Thymus (tissue), 11 donors: ENCODE results near the gene GHRH. TPM values are rescaled to one million over a fixed set of nuclear protein-coding genes. Genes with fewer than 3 reads are reported as not detected.

ENCODE experiments used
- DNase-seq, 9 donors: peaks; one replicate each; pipeline ENCODE4 v3.0.0-alpha.2; 2013; ENCODE audit warnings: low spot score in 9 of 9, low read depth in 6 of 9, missing footprints in 1 of 9
- H3K27ac ChIP-seq, 2 donors: one replicate each; pipeline ENCODE4 v1.5.1; 2013; ENCODE audit warnings: control low read depth in 1 of 2, low read depth in 1 of 2, low read length in 1 of 2, mild to moderate bottlenecking in 1 of 2, moderate library complexity in 1 of 2
- H3K27me3 ChIP-seq, 2 donors: one replicate each; pipeline ENCODE4 v1.5.1; 2013; ENCODE audit warnings: low read length in 1 of 2; ENCODE audit not compliant: control insufficient read depth in 2 of 2, insufficient read depth in 1 of 2
- H3K36me3 ChIP-seq, 2 donors: one replicate each; pipeline ENCODE4 v1.5.1; 2013; ENCODE audit warnings: low read length in 1 of 2, mild to moderate bottlenecking in 1 of 2, moderate library complexity in 1 of 2; ENCODE audit not compliant: control insufficient read depth in 2 of 2, insufficient read depth in 2 of 2
- H3K4me1 ChIP-seq, 2 donors: one replicate each; pipeline ENCODE4 v1.5.1; 2013; ENCODE audit warnings: low read length in 2 of 2; ENCODE audit not compliant: control insufficient read depth in 2 of 2, insufficient read depth in 2 of 2
- H3K4me3 ChIP-seq, 2 donors: one replicate each; pipeline ENCODE4 v1.5.1; 2013; ENCODE audit warnings: low read length in 2 of 2, control low read depth in 1 of 2, mild to moderate bottlenecking in 1 of 2
- H3K9me3 ChIP-seq, 2 donors: one replicate each; pipeline ENCODE4 v1.5.1; 2013; ENCODE audit warnings: low read length in 1 of 2, mild to moderate bottlenecking in 1 of 2; ENCODE audit not compliant: control insufficient read depth in 2 of 2, insufficient read depth in 1 of 2
- WGBS: extraction: QIAGEN DNeasy Blood & Tissue Kit; methylation state at CpG from one replicate; pipeline ENCODE4 v1.1.7; 2013; 5-methylcytosine and 5-hydroxymethylcytosine counted together
- polyA plus RNA-seq: library from polyadenylated mRNA; stranded (reverse); fragments of 200-250 nt; gene quantifications from one replicate; pipeline ENCODE4 v1.2.3, GENCODE V29; 2013
- total RNA-seq: library from RNA; stranded (reverse); fragments of 120-200 nt; gene quantifications from one replicate; pipeline ENCODE4 v1.2.4, GENCODE V29; 2013
- donor health status: healthy.

The GHRH gene
- total and polyA plus RNA-seq, 2 donors = 14.4 to 14.7 TPM

DNA sequence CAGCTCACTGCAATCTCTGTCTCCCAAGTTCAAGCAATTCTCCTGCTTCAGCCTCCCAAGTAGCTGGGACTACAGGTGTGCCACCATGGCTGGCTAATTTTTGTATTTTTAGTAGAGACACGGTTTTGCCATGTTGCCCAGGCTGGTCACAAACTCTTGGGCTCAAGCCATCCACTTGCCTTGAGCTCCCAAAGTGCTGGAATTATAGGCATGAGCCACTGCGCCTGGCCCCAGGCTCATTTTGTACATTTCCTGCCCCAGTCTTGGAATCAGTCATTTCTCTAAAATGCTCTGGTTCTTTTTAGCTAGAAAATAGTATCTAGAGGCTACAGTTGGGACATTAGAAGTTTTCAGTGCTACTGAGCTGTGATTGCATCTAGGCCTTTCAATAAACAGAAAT lies 41.4 kb upstream of the GHRH start:
- no peak for DNase-seq
- WGBS = 96% methylated on average over 2 of the region's 2 CpGs
- Histone ChIP-seq H3K27ac (no peak overlapping the region), H3K27me3 (no peaks in the 10 kb centered on the region), H3K36me3 (peaks cover 49 to 52% of the 10 kb centered on the region in 2 donors), H3K4me3 (no peak overlapping the region), H3K4me1 (peaks cover 2 to 5% of the 10 kb centered on the region in 2 donors), H3K9me3 (no peaks in the 10 kb centered on the region)

- H3K9me3 ChIP-seq = no peaks in the 10 kb centered on the region
- H3K27me3 ChIP-seq = no peaks in the 10 kb centered on the region
- H3K27ac ChIP-seq = no peak overlapping the region
- 98% methylated on average over 3 of the region's 3 CpGs for WGBS
- no peak for DNase-seq
- H3K36me3 ChIP-seq = peaks cover 43 to 46% of the 10 kb centered on the region in 2 donors
- H3K4me3 ChIP-seq = no peak overlapping the region
- peaks cover 2 to 4% of the 10 kb centered on the region in 2 donors for H3K4me1 ChIP-seq
These were observed 39.9 kb upstream of the GHRH start for GRCh38 chr20:37301558-37301957.

DNA sequence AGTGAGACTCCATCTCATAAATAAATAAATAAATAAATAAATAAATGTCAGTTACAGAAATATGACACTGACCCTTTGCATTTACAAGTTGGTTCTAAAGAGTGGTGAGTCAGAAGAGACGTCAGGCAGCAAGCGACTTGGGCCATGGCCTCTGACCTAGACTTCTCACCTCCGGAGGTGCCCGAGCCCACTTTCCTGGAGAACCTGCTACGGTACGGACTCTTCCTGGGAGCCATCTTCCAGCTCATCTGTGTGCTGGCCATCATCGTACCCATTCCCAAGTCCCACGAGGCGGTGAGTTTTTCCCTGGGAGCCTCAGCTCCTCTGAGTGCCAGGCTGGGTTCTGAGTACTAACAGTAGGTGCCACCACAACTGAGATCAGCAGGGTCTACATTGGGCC lies 39.5 kb upstream of the GHRH start:
- Histone ChIP-seq H3K4me1 (peaks cover 2 to 4% of the 10 kb centered on the region in 2 donors), H3K4me3 (no peak overlapping the region), H3K27me3 (no peaks in the 10 kb centered on the region), H3K36me3 (peaks cover 41 to 45% of the 10 kb centered on the region in 2 donors), H3K27ac (no peak overlapping the region), H3K9me3 (no peaks in the 10 kb centered on the region)
- DNase-seq = no peak
- 98% methylated on average over 9 of the region's 9 CpGs for WGBS

GRCh38 chr20:37299718-37300528 lies 38.3 kb upstream of the GHRH start:
- no peak for DNase-seq
- Histone ChIP-seq H3K27ac (no peak overlapping the region), H3K4me1 (peaks cover under 1 to 4% of the 10 kb centered on the region in 2 donors), H3K4me3 (no peak overlapping the region), H3K36me3 (peaks cover 38 to 39% of the 10 kb centered on the region in 2 donors), H3K9me3 (no peaks in the 10 kb centered on the region), H3K27me3 (no peaks in the 10 kb centered on the region)
- 97% methylated on average over 6 of the region's 6 CpGs for WGBS

GRCh38 chr20:37298190-37298939 lies 36.8 kb upstream of the GHRH start:
- Histone ChIP-seq H3K36me3 (peaks cover 30 to 33% of the 10 kb centered on the region in 2 donors), H3K4me1 (peaks cover 3 to 4% of the 10 kb centered on the region in 2 donors), H3K27ac (no peak overlapping the region), H3K9me3 (no peaks in the 10 kb centered on the region), H3K4me3 (no peak overlapping the region), H3K27me3 (no peaks in the 10 kb centered on the region)
- DNase-seq = no peak
- 98% methylated on average over 6 of the region's 6 CpGs for WGBS

DNA sequence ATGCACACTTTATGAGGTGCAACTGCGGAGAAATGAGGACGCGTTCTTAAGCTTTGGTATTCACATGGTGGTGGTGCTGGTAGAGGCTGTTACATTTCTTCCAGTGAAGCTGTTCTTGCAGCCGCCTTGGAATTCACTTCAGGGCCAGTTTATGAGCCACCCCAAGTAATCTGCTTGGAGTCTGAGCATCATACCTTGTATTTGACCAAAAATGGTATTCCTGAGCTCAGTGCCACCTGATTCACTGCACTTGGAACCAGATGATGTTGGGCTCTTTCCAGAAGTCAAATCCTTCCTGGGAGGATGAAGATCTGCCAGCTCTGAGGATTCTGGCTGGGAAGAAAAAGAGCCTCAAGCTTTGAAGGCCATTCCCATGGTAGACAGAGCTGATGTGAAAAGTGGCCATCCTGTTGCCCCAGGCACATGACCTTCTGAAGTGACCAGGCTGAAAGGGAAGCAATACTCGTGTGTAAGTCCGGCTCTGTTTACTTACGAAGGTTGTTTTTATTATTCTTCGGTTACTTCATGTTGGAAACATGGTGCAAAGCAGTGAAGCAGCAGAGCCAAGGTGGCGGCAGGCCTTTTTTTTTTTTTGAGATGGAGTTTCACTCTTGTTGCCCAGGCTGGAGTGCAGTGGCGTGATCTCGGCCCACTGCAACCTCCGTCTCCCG lies 35.6 kb upstream of the GHRH start:
- H3K4me1 ChIP-seq = peaks cover 3 to 4% of the 10 kb centered on the region in 2 donors
- H3K27me3 ChIP-seq = no peaks in the 10 kb centered on the region
- DNase-seq = no peak
- peaks cover 22 to 33% of the 10 kb centered on the region in 2 donors for H3K36me3 ChIP-seq
- WGBS = 98% methylated on average over 13 of the region's 13 CpGs
- H3K27ac ChIP-seq = peak overlapping the region in 1 of 2 donors; percentile 22
- H3K4me3 ChIP-seq = no peak overlapping the region
- no peaks in the 10 kb centered on the region for H3K9me3 ChIP-seq

- 27% methylated on average over 2 of the region's 2 CpGs for WGBS
- H3K27ac ChIP-seq = no peak overlapping the region
- no peak for DNase-seq
- H3K9me3 ChIP-seq = no peaks in the 10 kb centered on the region
- H3K4me3 ChIP-seq = no peak overlapping the region
- H3K27me3 ChIP-seq = no peaks in the 10 kb centered on the region
- peaks cover 14 to 25% of the 10 kb centered on the region in 2 donors for H3K36me3 ChIP-seq
- peaks cover 3 to 4% of the 10 kb centered on the region in 2 donors for H3K4me1 ChIP-seq
These were observed 34.8 kb upstream of the GHRH start for GRCh38 chr20:37296371-37296770.

- Histone ChIP-seq H3K9me3 (no peaks in the 10 kb centered on the region), H3K27me3 (no peaks in the 10 kb centered on the region), H3K27ac (peak overlapping the region in 1 of 2 donors; percentile 75), H3K4me3 (no peak overlapping the region), H3K4me1 (peaks cover 4 to 6% of the 10 kb centered on the region in 2 donors), H3K36me3 (peaks cover 10 to 21% of the 10 kb centered on the region in 2 donors)
- WGBS = 96% methylated on average over 7 of the region's 7 CpGs
- DNase-seq = no peak
These were observed 34.0 kb upstream of the GHRH start for GRCh38 chr20:37295595-37295994.

DNA sequence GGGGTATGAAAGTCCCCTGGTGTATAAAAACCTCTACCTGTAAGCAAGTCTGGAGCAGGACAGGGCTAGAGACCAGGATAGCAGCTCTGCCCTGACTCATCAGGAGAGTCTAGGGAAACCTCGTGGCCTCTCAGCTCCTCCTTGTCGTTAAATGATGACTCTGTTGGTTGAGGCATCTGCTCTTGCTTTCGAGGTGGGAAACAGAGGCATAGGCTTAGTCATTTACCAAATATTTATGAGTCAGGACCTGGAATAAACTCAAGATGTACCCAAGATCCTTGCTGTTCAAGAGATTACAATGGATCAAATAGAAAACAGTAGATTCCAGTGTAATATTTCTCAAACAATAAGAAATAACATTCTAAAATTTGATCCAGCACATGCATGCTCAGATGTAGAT lies 33.4 kb upstream of the GHRH start:
- no peak overlapping the region for H3K4me3 ChIP-seq
- no peak for DNase-seq
- 86% methylated on average over 3 of the region's 3 CpGs for WGBS
- no peaks in the 10 kb centered on the region for H3K9me3 ChIP-seq
- no peaks in the 10 kb centered on the region for H3K27me3 ChIP-seq
- H3K4me1 ChIP-seq = peaks cover 7 to 12% of the 10 kb centered on the region in 2 donors
- H3K36me3 ChIP-seq = peaks cover 10 to 17% of the 10 kb centered on the region in 2 donors
- H3K27ac ChIP-seq = no peak overlapping the region
